ENCODE measurements around the gene RNASE3.

The RNASE3 gene

DNA sequence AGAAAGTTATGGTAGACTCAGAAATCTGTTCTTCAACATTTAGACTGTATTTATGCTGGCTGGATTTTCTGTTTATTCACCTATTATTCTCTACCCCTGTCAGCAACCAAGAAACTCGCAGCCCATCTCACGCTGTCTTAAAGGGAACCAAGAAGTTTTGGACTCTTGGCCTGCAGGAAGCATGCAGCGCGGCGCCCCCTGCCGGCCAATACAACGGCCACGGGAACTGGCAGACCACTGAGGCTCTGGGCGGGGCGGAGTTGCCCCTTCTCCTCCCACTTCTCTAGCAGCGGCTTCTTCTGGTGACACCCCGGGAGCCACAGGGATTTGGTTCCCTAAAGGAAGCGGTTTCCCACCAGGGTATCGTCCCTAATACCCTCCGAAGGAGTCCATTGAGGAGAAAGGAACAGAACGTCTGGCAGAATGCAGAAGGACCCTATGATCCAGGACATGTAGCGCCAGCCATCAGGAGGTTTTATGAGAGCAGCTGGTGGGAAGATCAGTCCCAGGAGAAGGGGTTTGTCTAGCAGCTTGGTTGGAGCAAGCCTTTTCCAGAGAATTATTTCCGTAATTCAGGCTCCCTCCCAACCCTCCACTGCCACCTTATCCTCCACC, 43.1 kb downstream of the RNASE3 start:
- no peak overlapping the region for H3K4me3 ChIP-seq (ENCODE audit: low read length)
- H3K27ac ChIP-seq (ENCODE audit: low read depth, low read length) = no peak overlapping the region
- no peaks in the 10 kb centered on the region for H3K4me1 ChIP-seq (ENCODE audit: control insufficient read depth, insufficient read depth, low read length)
- H3K36me3 ChIP-seq (ENCODE audit: control insufficient read depth, insufficient read depth, low read length) = no peaks in the 10 kb centered on the region
- H3K27me3 ChIP-seq (ENCODE audit: control insufficient read depth, insufficient read depth, low read length) = no peaks in the 10 kb centered on the region
- H3K9ac ChIP-seq (ENCODE audit: low read length) = no peak overlapping the region

DNA sequence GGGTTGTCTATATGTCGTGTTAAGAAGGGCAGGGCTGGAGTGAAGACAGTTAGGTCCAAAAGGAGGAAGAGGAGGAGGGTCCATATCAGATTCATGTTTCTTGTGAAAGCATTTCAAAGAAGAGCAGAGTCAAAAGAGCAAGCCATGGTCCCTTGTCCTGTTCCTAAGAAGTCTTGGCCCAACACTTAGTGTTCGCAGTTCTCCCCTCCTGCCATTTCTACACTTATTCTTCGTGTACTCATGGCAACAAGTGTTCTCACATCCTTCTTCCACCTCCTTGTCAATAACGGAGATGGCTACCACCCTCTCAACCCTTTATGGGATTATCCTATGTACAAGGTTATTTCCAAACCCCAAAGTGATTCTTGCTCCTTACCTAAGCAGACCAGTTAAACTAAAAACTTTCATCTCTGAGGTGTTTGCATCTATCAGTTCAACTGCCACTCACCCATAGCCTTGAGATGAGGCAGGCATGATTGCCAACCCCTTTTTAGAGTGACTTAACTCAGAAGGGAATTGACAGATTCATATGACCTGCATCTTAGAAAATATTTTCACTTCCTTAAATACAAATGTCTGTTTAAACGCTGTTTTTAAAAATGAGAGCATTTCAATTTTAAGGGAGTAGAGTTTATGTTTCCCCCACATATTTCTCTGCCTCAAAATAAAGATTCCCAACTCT, 44.3 kb downstream of the RNASE3 start:
- no peak overlapping the region for H3K4me3 ChIP-seq (ENCODE audit: low read length)
- H3K36me3 ChIP-seq (ENCODE audit: control insufficient read depth, insufficient read depth, low read length) = no peaks in the 10 kb centered on the region
- H3K27me3 ChIP-seq (ENCODE audit: control insufficient read depth, insufficient read depth, low read length) = no peaks in the 10 kb centered on the region
- no peak overlapping the region for H3K9ac ChIP-seq (ENCODE audit: low read length)
- H3K27ac ChIP-seq (ENCODE audit: low read depth, low read length) = no peak overlapping the region
- no peaks in the 10 kb centered on the region for H3K4me1 ChIP-seq (ENCODE audit: control insufficient read depth, insufficient read depth, low read length)

Data from rectal smooth muscle tissue (tissue), 1 donor.